HG03139 (cell line): ENCODE measurements around the gene SNIP1.
"Not testable (repeated sequence)": the region's sequence is repeated elsewhere in the genome, so short reads cannot be mapped to it uniquely, and the experiment has no call there.

Experiments
- ATAC-seq: cut with Tn5 transposase; IDR thresholded peaks from one replicate; pipeline ENCODE4 v1.9.1; 2021; ENCODE audit not compliant: unreplicated experiment

The SNIP1 gene

GRCh38 chr1:37559957-37560379 is 5.9 kb upstream of the SNIP1 start:
- not testable (repeated sequence) for ATAC-seq

- no peak for ATAC-seq
These were observed 5.0 kb upstream of the SNIP1 start for GRCh38 chr1:37559080-37559479.

- ATAC-seq = no peak
These were observed 4.3 kb upstream of the SNIP1 start for GRCh38 chr1:37558411-37558810.

- ATAC-seq = no peak
These were observed 3.3 kb upstream of the SNIP1 start for GRCh38 chr1:37557402-37557801.

GRCh38 chr1:37556712-37557196 is 2.7 kb upstream of the SNIP1 start, which contains the start of gene DNALI1:
DNALI1 (plus strand) TSS chr1:37556940; CDS start chr1:37556995, 55 bp downstream.
- ATAC-seq = no peak

- no peak for ATAC-seq
These were observed 531 bp downstream of the SNIP1 start for GRCh38 chr1:37553598-37553926.

GRCh38 chr1:37549341-37549740 is 4.8 kb downstream of the SNIP1 start:
- no peak for ATAC-seq

- no peak for ATAC-seq
These were observed 9.1 kb downstream of the SNIP1 start for GRCh38 chr1:37545019-37545418.

GRCh38 chr1:37544530-37544929 is 9.6 kb downstream of the SNIP1 start:
- no peak for ATAC-seq

- ATAC-seq = no peak
These were observed 13.9 kb downstream of the SNIP1 start for GRCh38 chr1:37540036-37540785.

GRCh38 chr1:37539154-37539553 is 14.9 kb downstream of the SNIP1 start:
- not testable (repeated sequence) for ATAC-seq

GRCh38 chr1:37537378-37537777 is 16.7 kb downstream of the SNIP1 start:
- ATAC-seq = no peak

- no peak for ATAC-seq
These were observed 20.6 kb downstream of the SNIP1 start for GRCh38 chr1:37533317-37534093.

GRCh38 chr1:37532418-37533156 is 21.5 kb downstream of the SNIP1 start:
- not testable (repeated sequence) for ATAC-seq

- not testable (repeated sequence) for ATAC-seq
These were observed 24.2 kb downstream of the SNIP1 start for GRCh38 chr1:37529888-37530287.

- no peak for ATAC-seq
These were observed 34.5 kb downstream of the SNIP1 start for GRCh38 chr1:37519613-37520012.

- ATAC-seq = not testable (repeated sequence)
These were observed 35.2 kb downstream of the SNIP1 start for GRCh38 chr1:37518929-37519328.

- ATAC-seq = not testable (repeated sequence)
These were observed 35.9 kb downstream of the SNIP1 start for GRCh38 chr1:37518241-37518640.

- ATAC-seq = no peak
These were observed 36.5 kb downstream of the SNIP1 start for GRCh38 chr1:37517569-37517968.

GRCh38 chr1:37515185-37516034 is 38.7 kb downstream of the SNIP1 start:
- no peak for ATAC-seq
